NCI-H187 treated with DMSO at 0.1 percent for 48 hours (cell line): Measurements from ENCODE around the gene SLC2A13.
A peak's percentile ranks its signal among the peaks of the same experiment; 100 is the strongest.
"Not testable (repeated sequence)": the region's sequence is repeated elsewhere in the genome, so short reads cannot be mapped to it uniquely, and the experiment has no call there.

Source experiments
- DNase-seq: peaks from one replicate; lab custom pipeline; 2025; lab: John Stamatoyannopoulos, UW

SLC2A13 gene

DNA sequence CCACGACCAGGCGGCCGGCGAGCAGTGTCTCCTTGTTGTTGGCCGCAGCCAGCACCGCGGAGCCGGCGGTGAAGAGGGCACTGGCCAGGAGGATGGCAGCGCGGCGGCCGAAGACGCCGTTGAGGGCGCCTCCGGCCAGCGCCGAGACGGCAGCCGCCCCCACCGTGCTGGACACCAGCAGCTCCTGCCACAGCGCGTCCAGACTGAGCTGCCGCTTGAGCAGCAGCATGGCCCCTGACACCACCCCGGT is 691 bp downstream of the SLC2A13 start:
- no peak for DNase-seq

GRCh38 chr12:40104461-40105264 is 1.2 kb downstream of the SLC2A13 start:
- no peak for DNase-seq

- DNase-seq, result no peak
These were observed 2.8 kb downstream of the SLC2A13 start for GRCh38 chr12:40103043-40103442.

DNA sequence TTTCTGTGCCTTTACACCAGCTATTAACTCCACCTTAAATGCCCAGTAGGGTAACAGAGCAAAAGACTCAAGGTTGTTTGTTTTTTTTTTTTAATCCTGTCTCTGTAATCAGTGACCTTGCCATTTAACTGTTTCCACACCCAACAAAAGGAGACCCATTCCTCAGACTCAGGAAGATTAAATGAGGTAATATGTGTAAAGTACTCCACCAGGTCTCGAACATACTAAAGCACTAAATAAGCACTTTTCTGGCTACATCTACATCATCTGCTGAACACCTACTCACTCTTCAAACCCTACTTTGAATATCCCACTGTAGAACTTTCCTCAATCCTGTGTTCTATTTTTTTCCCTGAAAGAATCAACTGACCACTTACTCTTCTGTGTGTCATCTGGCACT is 4.1 kb downstream of the SLC2A13 start:
- DNase-seq, result no peak

DNA sequence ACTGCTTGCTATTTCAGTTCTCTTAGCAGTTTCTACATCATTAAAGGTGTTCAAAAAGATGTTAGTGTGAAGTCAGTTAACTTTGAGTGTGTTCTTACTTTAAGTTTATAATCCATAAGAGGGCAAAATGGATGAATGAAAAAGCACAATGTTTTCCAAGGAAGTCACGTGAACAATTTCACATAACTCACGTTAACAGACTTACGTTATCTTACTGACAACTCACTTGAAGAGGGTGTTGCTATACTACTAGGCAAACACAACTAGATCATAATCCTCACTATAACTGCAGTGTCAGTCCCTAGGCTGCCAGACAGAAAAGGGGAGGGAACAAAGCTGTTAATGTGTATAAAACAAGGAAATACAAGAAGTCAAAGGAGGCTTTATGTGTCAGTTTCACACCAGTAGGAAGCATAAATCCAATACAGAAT is 6.4 kb downstream of the SLC2A13 start:
- peak; percentile 25 for DNase-seq

DNA sequence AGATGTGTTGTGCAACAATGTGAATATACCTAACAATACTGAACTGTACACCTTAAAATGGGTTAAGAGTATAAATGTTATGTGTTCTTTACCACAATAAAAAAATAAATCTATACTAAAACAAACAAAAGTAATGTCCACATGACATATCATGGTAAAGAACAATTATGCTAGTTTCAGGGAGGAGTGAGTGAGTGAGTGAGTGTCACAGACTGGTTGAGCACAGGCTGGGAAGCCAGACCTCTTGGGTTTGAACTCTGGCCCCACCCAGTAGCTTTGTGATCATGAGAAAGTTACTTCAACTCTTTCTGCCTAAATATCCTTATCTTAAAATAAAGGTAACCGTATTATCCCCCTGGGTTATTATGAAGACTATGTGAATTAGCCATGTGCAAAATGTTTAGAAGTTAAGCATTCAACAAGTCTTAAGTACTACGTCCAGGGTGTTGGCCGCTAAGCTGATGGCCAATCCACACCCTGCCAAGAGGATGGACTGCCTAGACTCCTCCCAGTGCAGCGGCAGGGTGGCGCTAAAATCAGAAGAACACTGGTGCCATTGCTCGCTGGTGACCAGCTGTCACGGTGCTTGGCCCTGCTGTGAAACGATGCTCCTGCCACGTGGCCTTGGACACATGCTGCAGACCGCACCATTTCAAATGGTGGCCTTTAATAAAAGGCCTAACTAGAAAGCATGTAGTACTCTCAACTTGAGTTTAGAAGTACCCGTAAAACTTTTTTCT is 7.3 kb downstream of the SLC2A13 start:
- DNase-seq, result no peak

DNA sequence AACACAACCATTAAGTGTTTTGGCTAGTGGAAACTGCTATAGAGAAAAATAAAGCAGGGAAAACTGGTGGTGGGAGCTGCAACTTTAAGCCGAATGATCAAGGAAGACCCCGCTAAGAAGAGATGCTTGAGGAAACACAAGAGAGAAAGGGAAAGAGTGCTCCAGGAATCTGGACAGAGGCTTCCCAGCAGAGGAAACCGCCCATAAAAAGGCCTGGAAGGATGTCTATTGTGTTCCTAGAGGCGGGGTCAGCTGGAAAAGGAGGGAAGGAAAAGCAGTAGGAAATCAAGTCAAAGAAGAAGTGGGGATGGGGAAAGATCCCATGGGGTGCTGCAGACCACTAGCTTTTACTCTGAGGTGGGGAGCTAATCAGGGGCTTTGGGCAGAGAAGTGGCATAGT is 12.4 kb downstream of the SLC2A13 start:
- no peak for DNase-seq

- no peak for DNase-seq
These were observed 19.4 kb downstream of the SLC2A13 start for GRCh38 chr12:40086471-40086870.

DNA sequence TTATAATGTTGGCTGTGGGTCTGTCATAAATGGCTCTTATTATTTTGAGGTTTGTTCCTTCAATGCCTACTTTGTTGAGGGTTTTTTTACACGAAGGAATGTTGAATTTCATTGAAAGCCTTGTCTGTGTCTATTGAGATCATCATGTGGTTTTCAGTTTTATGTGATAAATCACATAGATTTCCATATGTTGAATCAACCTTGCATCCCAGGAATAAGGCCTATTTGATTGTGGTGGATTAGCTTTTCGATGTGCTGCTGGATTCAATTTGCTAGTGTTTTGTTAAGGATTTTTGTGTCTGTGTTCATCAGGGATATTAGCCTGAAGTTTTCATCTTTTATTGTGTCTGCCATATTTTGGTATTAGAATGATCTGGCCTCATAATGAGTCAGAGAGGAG is 27.6 kb downstream of the SLC2A13 start:
- no peak for DNase-seq

DNA sequence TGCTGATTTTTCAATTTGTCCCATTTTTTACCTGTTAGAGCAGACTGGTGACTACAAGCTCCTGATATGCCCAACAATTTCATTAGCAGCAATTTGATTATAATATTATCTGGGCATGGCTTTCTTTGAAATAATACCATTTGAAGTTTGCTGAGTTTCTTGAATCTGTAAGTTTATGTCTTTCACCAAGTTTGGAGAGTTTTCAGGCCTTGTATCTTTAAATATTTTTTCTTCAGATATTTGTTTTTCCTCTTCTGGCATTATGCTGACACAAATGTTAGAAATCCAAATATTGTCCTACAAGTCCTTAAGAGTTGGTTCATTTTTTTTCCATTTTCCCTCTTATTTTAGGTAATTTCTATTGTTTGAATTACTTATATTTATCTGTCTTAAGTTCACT is 30.4 kb downstream of the SLC2A13 start:
- DNase-seq, result no peak

GRCh38 chr12:40068416-40068815 is 37.5 kb downstream of the SLC2A13 start:
- no peak for DNase-seq

- no peak for DNase-seq
These were observed 40.2 kb downstream of the SLC2A13 start for GRCh38 chr12:40065636-40066035.

- DNase-seq, result no peak
These were observed 42.5 kb downstream of the SLC2A13 start for GRCh38 chr12:40063414-40063813.

GRCh38 chr12:40058721-40059190 is 47.1 kb downstream of the SLC2A13 start:
- DNase-seq, result no peak

DNA sequence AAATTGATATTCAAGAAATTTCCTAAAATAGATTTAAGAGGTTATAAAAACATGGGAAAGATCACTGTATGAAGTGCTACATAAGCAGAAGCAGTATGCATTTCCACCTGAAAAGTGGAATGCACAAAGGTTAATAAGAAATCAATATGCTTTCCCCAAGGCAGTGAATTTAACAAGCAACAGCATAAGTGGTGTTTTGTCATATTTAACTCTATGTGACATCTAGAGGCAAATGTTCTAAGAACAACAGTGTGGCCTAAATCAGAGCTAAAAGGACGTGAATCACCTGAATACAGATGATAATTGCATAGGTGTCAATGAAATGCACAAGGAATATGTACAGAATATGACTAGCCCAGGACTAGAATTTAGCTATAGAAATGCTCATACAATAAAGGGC is 49.5 kb downstream of the SLC2A13 start:
- no peak for DNase-seq

GRCh38 chr12:40055776-40056175 is 50.1 kb downstream of the SLC2A13 start:
- no peak for DNase-seq

DNA sequence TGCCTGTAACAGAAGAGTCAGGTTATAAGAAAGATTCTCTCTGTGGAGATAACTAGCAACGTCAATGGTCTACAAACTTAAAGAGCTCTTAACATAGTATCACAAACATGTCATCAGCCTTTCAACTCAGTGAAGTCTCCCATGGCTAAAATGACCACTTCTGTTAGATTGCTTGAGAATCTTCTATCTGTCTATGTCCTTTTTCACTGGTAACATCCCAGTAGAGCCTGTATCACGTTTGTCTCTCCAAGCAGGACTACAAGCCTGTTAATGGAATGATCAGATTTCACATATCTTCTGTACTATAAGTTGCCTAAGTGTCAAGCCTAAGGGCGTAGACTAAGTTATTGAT is 50.7 kb downstream of the SLC2A13 start:
- DNase-seq, result no peak

GRCh38 chr12:40054555-40055227 is 51.2 kb downstream of the SLC2A13 start:
- DNase-seq, result no peak

DNA sequence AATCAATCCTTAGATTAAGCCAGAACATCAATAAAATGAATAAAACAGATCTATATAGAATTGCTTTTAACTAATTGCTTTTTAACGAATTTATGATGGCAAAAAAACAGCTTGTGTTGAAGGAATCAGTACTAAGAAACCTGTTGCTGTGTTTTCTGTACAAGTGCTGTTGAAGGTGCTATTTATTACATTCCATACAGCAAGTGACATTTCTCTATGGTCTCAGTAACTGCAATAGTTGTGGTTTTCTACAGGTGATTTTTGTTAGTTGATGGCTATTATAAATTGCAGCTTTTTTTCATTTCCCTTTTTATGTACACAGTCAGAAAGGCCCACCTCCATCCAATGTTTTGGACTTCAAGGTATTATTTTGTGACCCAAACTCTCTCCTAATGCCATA is 56.6 kb downstream of the SLC2A13 start:
- DNase-seq, result no peak

GRCh38 chr12:40047002-40047401 is 58.9 kb downstream of the SLC2A13 start:
- not testable (repeated sequence) for DNase-seq

DNA sequence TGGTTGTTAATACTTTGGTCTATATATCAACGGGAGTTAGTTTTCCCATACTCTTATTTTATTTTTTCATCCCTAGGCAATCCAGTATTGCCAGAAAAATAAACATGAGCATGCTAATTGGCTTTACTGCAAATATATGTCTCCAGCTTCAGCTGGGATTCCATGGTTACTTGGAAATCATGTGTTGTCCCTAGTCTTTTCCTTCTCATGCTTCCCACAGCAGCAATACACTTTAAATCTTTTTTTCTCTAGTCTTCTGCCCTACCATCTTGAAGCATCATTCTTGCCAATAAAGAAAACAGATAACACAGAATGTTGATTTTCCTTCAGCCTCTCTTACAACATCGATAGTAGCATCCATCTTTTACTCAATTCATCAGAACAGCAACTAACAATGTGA is 60.2 kb downstream of the SLC2A13 start:
- no peak for DNase-seq

GRCh38 chr12:40044396-40044795 is 61.5 kb downstream of the SLC2A13 start:
- no peak for DNase-seq

GRCh38 chr12:40039598-40039997 is 66.3 kb downstream of the SLC2A13 start:
- DNase-seq, result no peak
